Mammary epithelial cell (primary cell): ENCODE data around the gene LIMK2.

Experiments used
- CTCF ChIP-seq, 2 donors: IDR thresholded peaks in 1 of 2; conservative IDR thresholded peaks in 1 of 2; 2 replicates each; pipeline ENCODE4 v1.5.1; 2011 to 2012; ENCODE audit warnings: inconsistent platforms in 2 of 2, low read length in 2 of 2, mild to moderate bottlenecking in 2 of 2, control low read depth in 1 of 2, low read depth in 1 of 2; ENCODE audit not compliant: insufficient read depth in 1 of 2; ENCODE audit errors: extremely low read depth in 1 of 2
- EZH2 ChIP-seq: IDR thresholded peaks from 2 replicates; pipeline ENCODE4 v1.6.1; 2012; ENCODE audit warnings: low read length, inconsistent platforms, borderline replicate concordance

- no peak for TF ChIP-seq CTCF (conservative IDR thresholded peaks at IDR 0.05 in 1 of 2, IDR thresholded peaks at IDR 0.05 in 1 of 2; ENCODE audit: extremely low read depth in 1 of 2, insufficient read depth in 1 of 2, low read depth in 1 of 2, low read length in 2 of 2)
- TF ChIP-seq EZH2: no peak
These were observed 66.1 kb downstream of the LIMK2 start for GRCh38 chr22:31278151-31278621.
